WI38 (cell line): ENCODE measurements around the gene SHKBP1.

Experiments used
- H3K4me3 ChIP-seq: 2 replicates; pipeline ENCODE4 v1.5.1; 2011; ENCODE audit warnings: low read depth, mild to moderate bottlenecking, control low read depth, low read length
- TF ChIP-seq, protein P1 (sequence below): IDR thresholded peaks from 2 replicates; pipeline ENCODE4 v1.5.1; 2012; ENCODE audit warnings: low read depth, mild to moderate bottlenecking, control low read depth, low read length

Gene SHKBP1

DNA sequence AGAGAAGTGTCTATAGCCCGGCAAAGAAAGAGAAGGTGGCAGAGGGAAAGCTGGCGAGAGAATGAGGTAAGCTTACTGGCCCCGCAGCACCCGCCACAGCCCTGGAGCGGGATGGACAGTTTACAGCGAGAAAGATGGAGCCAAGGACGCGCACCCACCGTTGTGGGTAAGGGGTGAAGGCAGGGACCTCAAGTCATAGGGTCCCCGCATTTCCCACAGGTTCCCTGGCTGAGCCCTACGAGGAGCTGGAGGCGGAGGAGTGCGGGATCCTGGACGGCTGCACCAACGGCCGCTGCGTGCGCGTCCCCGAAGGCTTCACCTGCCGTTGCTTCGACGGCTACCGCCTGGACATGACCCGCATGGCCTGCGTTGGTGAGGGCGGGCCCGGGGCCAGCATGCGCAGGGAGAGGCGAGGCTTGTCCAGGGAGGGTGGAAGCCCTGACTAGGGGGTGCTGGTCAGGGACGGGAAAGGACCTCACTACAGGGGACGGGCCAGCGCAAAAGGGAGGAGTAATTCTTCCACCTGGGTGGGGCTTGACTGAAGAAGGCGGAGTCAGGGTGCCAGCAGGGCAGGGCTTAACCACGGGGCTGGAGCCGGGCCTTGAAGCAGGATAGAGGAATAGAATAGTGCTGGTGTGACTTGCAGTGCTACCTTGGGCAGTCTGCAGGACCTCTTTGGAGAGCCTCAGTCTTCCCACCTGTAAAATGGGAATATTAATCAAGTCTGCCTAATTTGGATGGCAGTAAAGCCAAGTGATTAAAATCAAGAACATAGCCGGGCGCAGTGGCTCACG lies 51.0 kb downstream of the SHKBP1 start:
- TF ChIP-seq, protein P1, sequence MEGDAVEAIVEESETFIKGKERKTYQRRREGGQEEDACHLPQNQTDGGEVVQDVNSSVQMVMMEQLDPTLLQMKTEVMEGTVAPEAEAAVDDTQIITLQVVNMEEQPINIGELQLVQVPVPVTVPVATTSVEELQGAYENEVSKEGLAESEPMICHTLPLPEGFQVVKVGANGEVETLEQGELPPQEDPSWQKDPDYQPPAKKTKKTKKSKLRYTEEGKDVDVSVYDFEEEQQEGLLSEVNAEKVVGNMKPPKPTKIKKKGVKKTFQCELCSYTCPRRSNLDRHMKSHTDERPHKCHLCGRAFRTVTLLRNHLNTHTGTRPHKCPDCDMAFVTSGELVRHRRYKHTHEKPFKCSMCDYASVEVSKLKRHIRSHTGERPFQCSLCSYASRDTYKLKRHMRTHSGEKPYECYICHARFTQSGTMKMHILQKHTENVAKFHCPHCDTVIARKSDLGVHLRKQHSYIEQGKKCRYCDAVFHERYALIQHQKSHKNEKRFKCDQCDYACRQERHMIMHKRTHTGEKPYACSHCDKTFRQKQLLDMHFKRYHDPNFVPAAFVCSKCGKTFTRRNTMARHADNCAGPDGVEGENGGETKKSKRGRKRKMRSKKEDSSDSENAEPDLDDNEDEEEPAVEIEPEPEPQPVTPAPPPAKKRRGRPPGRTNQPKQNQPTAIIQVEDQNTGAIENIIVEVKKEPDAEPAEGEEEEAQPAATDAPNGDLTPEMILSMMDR = no peak
- no peak overlapping the region for H3K4me3 ChIP-seq

DNA sequence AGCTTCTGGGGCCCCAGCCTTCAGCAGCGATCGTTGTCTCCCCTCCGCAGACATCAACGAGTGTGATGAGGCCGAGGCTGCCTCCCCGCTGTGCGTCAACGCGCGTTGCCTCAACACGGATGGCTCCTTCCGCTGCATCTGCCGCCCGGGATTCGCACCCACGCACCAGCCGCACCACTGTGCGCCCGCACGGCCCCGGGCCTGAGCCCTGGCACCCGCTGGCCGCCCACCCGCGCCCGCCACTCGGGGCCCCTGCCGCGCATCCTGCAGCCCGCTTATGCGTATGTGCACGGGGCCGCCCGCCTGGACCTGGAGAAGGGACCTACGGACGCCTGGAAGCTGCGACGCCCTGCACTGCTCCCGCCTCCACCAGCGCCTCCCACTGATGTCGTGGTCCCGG lies 52.7 kb downstream of the SHKBP1 start:
- H3K4me3 ChIP-seq = no peak overlapping the region
- TF ChIP-seq, protein P1 = no peak

DNA sequence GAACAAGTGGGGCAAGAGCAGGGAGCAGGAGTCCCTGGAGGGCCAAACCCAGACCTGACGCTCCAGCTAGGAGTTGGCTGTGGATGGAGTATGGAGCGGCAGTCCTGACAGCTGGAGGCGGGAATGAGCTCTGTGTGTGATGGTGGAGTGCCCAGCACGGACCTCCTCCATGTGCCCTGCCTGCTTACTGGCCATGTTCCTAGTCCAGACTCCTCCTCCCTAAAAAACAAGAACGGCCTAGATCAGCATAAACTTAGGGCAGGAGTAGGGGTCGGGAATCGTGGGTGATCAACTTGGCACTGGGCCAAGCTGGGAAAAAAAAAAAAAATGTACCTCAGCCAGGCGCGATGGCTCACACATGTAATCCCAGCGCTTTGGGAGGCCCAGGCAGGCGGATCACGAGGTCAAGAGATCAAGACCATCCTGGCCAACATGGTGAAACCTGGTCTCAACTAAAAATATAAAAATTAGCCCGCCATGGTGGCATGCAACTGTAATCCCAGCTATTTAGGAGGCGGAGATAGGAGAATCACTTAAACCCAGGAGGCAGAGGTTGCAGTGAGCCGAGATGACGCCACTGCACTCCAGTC lies 54.0 kb downstream of the SHKBP1 start:
- TF ChIP-seq, protein P1 = no peak
- no peak overlapping the region for H3K4me3 ChIP-seq

DNA sequence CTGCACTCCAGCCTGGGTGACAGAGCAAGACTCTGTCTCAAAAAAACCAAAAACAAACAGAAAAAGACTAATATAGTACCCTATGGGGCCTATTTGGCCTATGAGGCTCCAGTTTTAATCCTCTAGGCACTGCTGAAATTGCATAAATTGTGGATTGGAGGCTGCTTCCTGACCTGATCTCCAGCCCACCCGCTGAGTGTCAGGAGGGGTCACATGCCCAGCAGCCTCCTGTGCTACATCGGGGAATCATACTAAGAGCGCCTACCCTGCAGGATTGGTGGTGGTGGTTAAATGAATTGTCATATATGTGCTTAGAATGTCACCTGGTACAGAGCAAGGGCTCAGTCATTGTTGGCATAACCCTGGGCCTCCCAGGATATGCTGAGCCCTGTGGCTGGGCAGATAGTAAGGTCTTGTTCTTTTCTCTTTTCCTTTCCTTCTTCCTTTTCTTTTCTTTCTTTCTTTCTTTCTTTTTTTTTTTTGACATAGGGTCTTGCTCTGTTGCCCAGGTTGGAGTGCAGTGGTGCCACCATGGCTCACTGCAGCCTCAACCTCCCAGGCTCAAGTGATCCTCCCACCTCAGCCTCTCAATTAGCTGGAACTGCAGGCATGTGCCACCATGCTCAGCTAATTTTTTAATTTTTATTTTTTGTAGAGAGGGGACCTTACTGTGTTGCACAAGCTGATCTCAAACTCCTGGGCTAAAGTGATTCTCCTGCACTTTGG lies 55.8 kb downstream of the SHKBP1 start:
- no peak overlapping the region for H3K4me3 ChIP-seq
- TF ChIP-seq, protein P1 = no peak

DNA sequence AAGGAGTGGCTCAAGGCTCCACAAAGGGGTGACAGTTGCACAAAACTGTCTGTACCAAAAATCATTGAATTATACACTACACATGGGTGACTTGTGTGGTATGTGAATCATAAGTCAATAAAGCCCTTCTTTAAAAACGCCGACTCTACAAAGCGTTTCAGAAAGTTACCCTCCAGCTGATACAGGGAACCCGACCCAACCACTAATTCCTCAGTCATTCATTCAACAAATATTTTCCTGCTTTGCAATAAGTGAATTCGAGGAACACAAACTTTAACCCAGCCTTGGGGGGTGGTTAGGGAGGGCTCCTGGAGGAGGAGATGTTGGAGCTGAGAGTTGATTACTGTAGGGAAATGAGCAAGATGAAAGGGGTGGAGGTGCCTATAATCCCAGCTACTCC lies 56.5 kb downstream of the SHKBP1 start:
- H3K4me3 ChIP-seq = no peak overlapping the region
- TF ChIP-seq, protein P1 = no peak

DNA sequence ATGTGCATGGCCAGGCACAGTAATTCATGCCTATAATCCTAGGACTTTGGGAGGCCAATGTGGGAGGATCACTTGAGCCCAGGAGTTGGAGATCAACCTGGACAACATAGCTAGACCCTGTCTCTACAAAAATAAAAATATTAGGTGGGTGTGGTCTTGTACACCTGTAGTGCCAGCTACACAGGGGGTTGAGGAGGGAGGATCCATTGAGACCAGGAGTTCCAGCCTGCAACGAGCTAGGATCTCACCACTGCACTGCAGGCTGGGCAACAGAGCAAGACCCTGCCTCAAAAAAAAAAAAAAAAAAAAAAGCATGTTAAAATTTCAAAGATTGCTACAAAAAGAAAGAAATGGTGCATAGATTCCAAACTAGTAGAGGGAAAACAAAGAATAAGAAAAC lies 61.7 kb downstream of the SHKBP1 start:
- H3K4me3 ChIP-seq = no peak overlapping the region
- TF ChIP-seq, protein P1 = no peak

DNA sequence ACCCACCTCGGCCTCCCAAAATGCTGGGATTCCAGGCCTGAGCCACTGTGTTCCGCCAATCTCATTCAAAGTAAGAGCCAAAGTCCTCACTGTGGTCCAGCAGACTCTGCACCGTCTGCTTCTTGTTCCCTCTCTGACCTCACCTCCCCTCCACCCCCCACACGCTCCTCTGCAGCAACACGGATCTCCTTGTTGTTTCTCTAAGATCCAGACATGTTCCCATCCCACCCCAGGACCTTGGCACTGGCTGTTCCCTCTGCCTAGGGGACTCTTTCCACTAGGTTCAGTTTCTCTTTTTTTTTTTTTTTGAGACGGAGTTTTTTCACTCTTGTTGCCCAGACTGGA lies 62.9 kb downstream of the SHKBP1 start:
- TF ChIP-seq, protein P1 = no peak
- no peak overlapping the region for H3K4me3 ChIP-seq
